Measurements from ENCODE around the gene TIMP1.

DNA sequence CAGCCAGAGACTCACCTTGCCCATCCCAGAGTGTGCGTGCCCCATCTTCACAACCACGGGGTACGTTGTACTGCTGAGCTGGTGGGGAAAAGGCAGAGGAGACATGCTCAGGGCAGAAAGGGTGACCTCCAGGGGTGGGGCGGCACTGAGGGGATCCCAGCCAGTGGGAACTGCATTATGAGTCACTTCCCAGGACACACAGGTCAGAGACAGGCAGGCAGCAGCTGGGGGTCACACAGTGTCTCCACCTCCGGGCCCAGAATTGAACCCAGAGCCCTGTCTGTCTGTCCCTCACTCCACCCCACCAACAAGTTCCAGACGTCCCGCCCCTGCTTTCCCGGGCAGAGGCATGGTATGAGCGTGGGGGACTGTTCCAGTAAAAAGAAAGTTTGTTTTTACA is 4.8 kb upstream of the TIMP1 start:
- TF ChIP-seq, protein P1, sequence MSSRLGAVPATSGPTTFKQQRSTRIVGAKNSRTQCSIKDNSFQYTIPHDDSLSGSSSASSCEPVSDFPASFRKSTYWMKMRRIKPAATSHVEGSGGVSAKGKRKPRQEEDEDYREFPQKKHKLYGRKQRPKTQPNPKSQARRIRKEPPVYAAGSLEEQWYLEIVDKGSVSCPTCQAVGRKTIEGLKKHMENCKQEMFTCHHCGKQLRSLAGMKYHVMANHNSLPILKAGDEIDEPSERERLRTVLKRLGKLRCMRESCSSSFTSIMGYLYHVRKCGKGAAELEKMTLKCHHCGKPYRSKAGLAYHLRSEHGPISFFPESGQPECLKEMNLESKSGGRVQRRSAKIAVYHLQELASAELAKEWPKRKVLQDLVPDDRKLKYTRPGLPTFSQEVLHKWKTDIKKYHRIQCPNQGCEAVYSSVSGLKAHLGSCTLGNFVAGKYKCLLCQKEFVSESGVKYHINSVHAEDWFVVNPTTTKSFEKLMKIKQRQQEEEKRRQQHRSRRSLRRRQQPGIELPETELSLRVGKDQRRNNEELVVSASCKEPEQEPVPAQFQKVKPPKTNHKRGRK (CRISPR knock-in tag; IDR thresholded peaks at IDR 0.05; ENCODE audit: borderline replicate concordance) = no peak
- TF ChIP-seq, protein P2, sequence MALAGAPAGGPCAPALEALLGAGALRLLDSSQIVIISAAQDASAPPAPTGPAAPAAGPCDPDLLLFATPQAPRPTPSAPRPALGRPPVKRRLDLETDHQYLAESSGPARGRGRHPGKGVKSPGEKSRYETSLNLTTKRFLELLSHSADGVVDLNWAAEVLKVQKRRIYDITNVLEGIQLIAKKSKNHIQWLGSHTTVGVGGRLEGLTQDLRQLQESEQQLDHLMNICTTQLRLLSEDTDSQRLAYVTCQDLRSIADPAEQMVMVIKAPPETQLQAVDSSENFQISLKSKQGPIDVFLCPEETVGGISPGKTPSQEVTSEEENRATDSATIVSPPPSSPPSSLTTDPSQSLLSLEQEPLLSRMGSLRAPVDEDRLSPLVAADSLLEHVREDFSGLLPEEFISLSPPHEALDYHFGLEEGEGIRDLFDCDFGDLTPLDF (CRISPR knock-in tag; IDR thresholded peaks at IDR 0.05) = no peak

All from WTC11 (cell line).